H9 (cell line): ENCODE measurements around the gene ZFP69B. TPM values are rescaled to one million over a fixed set of nuclear protein-coding genes. Genes with fewer than 3 reads are reported as not detected.

ENCODE experiments used
- DNase-seq: peaks from one replicate; pipeline ENCODE4 v3.0.0-alpha.2; 2017
- H2AFZ ChIP-seq: one replicate; pipeline ENCODE4 v1.6.1; 2013; ENCODE audit warnings: mild to moderate bottlenecking, low read length, control low read depth, moderate library complexity
- H2AK5ac ChIP-seq: 2 replicates; pipeline ENCODE4 v1.6.1; 2013; ENCODE audit warnings: low read length, control low read depth, mixed read lengths; ENCODE audit not compliant: insufficient read length
- H2BK120ac ChIP-seq: one replicate; pipeline ENCODE4 v1.6.1; 2013; ENCODE audit warnings: low read depth, mild to moderate bottlenecking, low read length, control low read depth, inconsistent platforms; ENCODE audit not compliant: poor library complexity, severe bottlenecking
- H2BK12ac ChIP-seq: 2 replicates; pipeline ENCODE4 v1.6.1; 2013; ENCODE audit warnings: low read length, control low read depth, mixed read lengths, low read depth; ENCODE audit not compliant: insufficient read length
- H2BK15ac ChIP-seq: 2 replicates; pipeline ENCODE4 v1.6.1; 2013; ENCODE audit warnings: low read depth, low read length, control low read depth
- H2BK20ac ChIP-seq: one replicate; pipeline ENCODE4 v1.6.1; 2013; ENCODE audit warnings: low read depth, mild to moderate bottlenecking, low read length, control low read depth, inconsistent platforms; ENCODE audit not compliant: poor library complexity, severe bottlenecking
- H2BK5ac ChIP-seq: 2 replicates; pipeline ENCODE4 v1.6.1; 2013; ENCODE audit warnings: low read length, control low read depth, mixed read lengths; ENCODE audit not compliant: insufficient read length
- H3K14ac ChIP-seq: 2 replicates; pipeline ENCODE4 v1.6.1; 2013; ENCODE audit warnings: low read length, control low read depth; ENCODE audit not compliant: insufficient read depth
- H3K18ac ChIP-seq: 2 replicates; pipeline ENCODE4 v1.6.1; 2013; ENCODE audit warnings: low read depth, mild to moderate bottlenecking, mixed read lengths, low read length, control low read depth; ENCODE audit not compliant: insufficient read length
- H3K23ac ChIP-seq: 2 replicates; pipeline ENCODE4 v1.6.1; 2013; ENCODE audit warnings: low read length, control low read depth, mixed read lengths, low read depth; ENCODE audit not compliant: insufficient read length
- H3K23me2 ChIP-seq: 2 replicates; pipeline ENCODE4 v1.6.1; 2013; ENCODE audit warnings: low read depth, mild to moderate bottlenecking, mixed read lengths, low read length, control low read depth; ENCODE audit not compliant: insufficient read length, poor library complexity, severe bottlenecking
- H3K27ac ChIP-seq: 2 replicates; pipeline ENCODE4 v1.5.1; 2013; ENCODE audit warnings: low read length, control low read depth, mixed read lengths, low read depth; ENCODE audit not compliant: insufficient read length
- H3K27me3 ChIP-seq: 2 replicates; pipeline ENCODE4 v1.6.1; 2013; ENCODE audit warnings: low read length, control low read depth, inconsistent platforms; ENCODE audit not compliant: insufficient read depth
- H3K4ac ChIP-seq: 2 replicates; pipeline ENCODE4 v1.6.1; 2013; ENCODE audit warnings: low read depth, mild to moderate bottlenecking, control low read depth, inconsistent platforms, low read length, moderate library complexity
- H3K4me1 ChIP-seq: 2 replicates; pipeline ENCODE4 v1.6.1; 2013; ENCODE audit warnings: low read length, control low read depth, inconsistent platforms; ENCODE audit not compliant: insufficient read depth
- H3K4me2 ChIP-seq: 2 replicates; pipeline ENCODE4 v1.6.1; 2013; ENCODE audit warnings: low read length, control low read depth, mixed read lengths; ENCODE audit not compliant: insufficient read length, insufficient read depth
- H3K56ac ChIP-seq: 2 replicates; pipeline ENCODE4 v1.6.1; 2013; ENCODE audit warnings: low read depth, mild to moderate bottlenecking, mixed read lengths, low read length, control low read depth; ENCODE audit not compliant: insufficient read length
- H3K79me1 ChIP-seq: 2 replicates; pipeline ENCODE4 v1.6.1; 2013; ENCODE audit warnings: low read depth, mild to moderate bottlenecking, moderate library complexity, low read length, control low read depth, inconsistent platforms; ENCODE audit not compliant: insufficient read depth, poor library complexity, severe bottlenecking
- H3K79me2 ChIP-seq: 2 replicates; pipeline ENCODE4 v1.6.1; 2013; ENCODE audit warnings: low read length, control low read depth, inconsistent platforms; ENCODE audit not compliant: insufficient read depth
- H3K9ac ChIP-seq: 2 replicates; pipeline ENCODE4 v1.6.1; 2013; ENCODE audit warnings: low read length, control low read depth, mixed read lengths; ENCODE audit not compliant: insufficient read length; ENCODE audit errors: extremely low read depth
- H3K9me3 ChIP-seq: one replicate; pipeline ENCODE4 v1.6.1; 2013; ENCODE audit warnings: low read depth, low read length, inconsistent platforms; ENCODE audit not compliant: control insufficient read depth
- H3T11ph ChIP-seq: one replicate; pipeline ENCODE4 v1.6.1; 2013; ENCODE audit warnings: mild to moderate bottlenecking, low read length, control low read depth, inconsistent platforms
- H4K20me1 ChIP-seq: one replicate; pipeline ENCODE4 v1.6.1; 2013; ENCODE audit not compliant: control insufficient read depth, insufficient read length, insufficient read depth
- H4K5ac ChIP-seq: 2 replicates; pipeline ENCODE4 v1.6.1; 2013; ENCODE audit warnings: low read depth, mild to moderate bottlenecking, mixed read lengths, low read length, control low read depth; ENCODE audit not compliant: insufficient read length
- H4K8ac ChIP-seq: replicated peaks from 2 replicates; pipeline ENCODE4 v1.6.1; 2013; ENCODE audit warnings: low read length, control low read depth, mixed read lengths, low read depth; ENCODE audit not compliant: insufficient read length
- H4K91ac ChIP-seq: 2 replicates; pipeline ENCODE4 v1.6.1; 2013; ENCODE audit warnings: low read depth, mild to moderate bottlenecking, moderate library complexity, mixed read lengths, low read length, control low read depth; ENCODE audit not compliant: insufficient read length
- H3K27ac Mint-ChIP-seq, 3 experiments: 2 replicates in 2 of 3; 3 replicates in 1 of 3; pipeline ENCODE4 v1.8.0; 2020 to 2021; ENCODE audit warnings: mixed read lengths in 3 of 3, mild to moderate bottlenecking in 1 of 3, moderate library complexity in 1 of 3
- H3K27me3 Mint-ChIP-seq: 2 replicates; pipeline ENCODE4 v1.8.0; 2021; ENCODE audit warnings: low read depth, mild to moderate bottlenecking, moderate library complexity, mixed read lengths
- H3K36me3 Mint-ChIP-seq, 3 experiments: 2 replicates in 2 of 3; 3 replicates in 1 of 3; pipeline ENCODE4 v1.8.0; 2020 to 2021; ENCODE audit warnings: low read depth in 3 of 3, mixed read lengths in 3 of 3; ENCODE audit not compliant: insufficient read depth in 1 of 3
- H3K4me1 Mint-ChIP-seq, 2 experiments: 2 replicates each; pipeline ENCODE4 v1.8.0; 2020; ENCODE audit warnings: mixed read lengths in 2 of 2
- H3K4me3 Mint-ChIP-seq, 2 experiments: 2 replicates in 1 of 2; 3 replicates in 1 of 2; pipeline ENCODE4 v1.8.0; 2020 to 2021; ENCODE audit warnings: mild to moderate bottlenecking in 2 of 2, mixed read lengths in 2 of 2, moderate library complexity in 1 of 2
- H3K9me3 Mint-ChIP-seq, 2 experiments: 2 replicates in 1 of 2; 3 replicates in 1 of 2; pipeline ENCODE4 v1.8.0; 2020; ENCODE audit warnings: mild to moderate bottlenecking in 2 of 2, mixed read lengths in 2 of 2, moderate library complexity in 1 of 2
- CTCF ChIP-seq: fragments of 200-600 bp; sonication (generic); conservative IDR thresholded peaks from 3 replicates; pipeline ENCODE4 v1.8.0; 2021; ENCODE audit warnings: antibody characterized with exemption, mild to moderate bottlenecking
- WGBS: extraction: QIAGEN DNeasy Blood & Tissue Kit; methylation state at CpG from one replicate; pipeline ENCODE4 v1.1.7; 2013; ENCODE audit warnings: missing lambda C conversion rate, low lambda C conversion rate, mixed read lengths; ENCODE audit not compliant: insufficient read length; ENCODE audit errors: extremely low coverage; 5-methylcytosine and 5-hydroxymethylcytosine counted together
- total RNA-seq: library from RNA; stranded (reverse); gene quantifications from 2 replicates; pipeline ENCODE4 v1.2.1, GENCODE V29; 2021

ZFP69B gene
- total RNA-seq, 1 experiment from 2014 or later = 16.2 TPM

- H3K27me3 ChIP-seq = no peaks in the 10 kb centered on the region
- no peak overlapping the region for H3K4me2 ChIP-seq
- H3K18ac ChIP-seq = no peak overlapping the region
- no peak overlapping the region for H3T11ph ChIP-seq
- H2BK12ac ChIP-seq = no peak overlapping the region
- H3K79me1 ChIP-seq = no peaks in the 10 kb centered on the region
- H3K23me2 ChIP-seq = no peaks in the 10 kb centered on the region
- no peaks in the 10 kb centered on the region for H4K20me1 ChIP-seq
- no peak overlapping the region for H3K9ac ChIP-seq
- Mint-ChIP-seq H3K27me3 (no peaks in the 10 kb centered on the region), H3K9me3 (no peaks in the 10 kb centered on the region), H3K27ac (no peak overlapping the region), H3K4me3 (no peak overlapping the region), H3K4me1 (no peaks in the 10 kb centered on the region), H3K36me3 (no peaks in the 10 kb centered on the region)
- H2AFZ ChIP-seq = no peak overlapping the region
- no peaks in the 10 kb centered on the region for H3K79me2 ChIP-seq
- H2BK5ac ChIP-seq = no peak overlapping the region
- TF ChIP-seq CTCF = no peak
- no peak overlapping the region for H3K23ac ChIP-seq
- H3K9me3 ChIP-seq = no peaks in the 10 kb centered on the region
- H3K56ac ChIP-seq = no peak overlapping the region
- H3K27ac ChIP-seq = no peak overlapping the region
- no peak overlapping the region for H2BK20ac ChIP-seq
- H4K5ac ChIP-seq = no peak overlapping the region
- H3K14ac ChIP-seq = no peak overlapping the region
- DNase-seq = no peak
- no peak overlapping the region for H3K4ac ChIP-seq
- H3K4me1 ChIP-seq = no peaks in the 10 kb centered on the region
- no peak overlapping the region for H4K91ac ChIP-seq
- no peak overlapping the region for H2AK5ac ChIP-seq
- H4K8ac ChIP-seq = no peak overlapping the region
- H2BK120ac ChIP-seq = no peak overlapping the region
- no CpG with 5 or more reads among the region's 7 CpGs for WGBS
- no peak overlapping the region for H2BK15ac ChIP-seq
Observed at GRCh38 chr1:40401473-40402201, 48.6 kb upstream of the ZFP69B start.
